Retina (tissue), 1 donor: ENCODE data around the gene TMPRSS13.
"Not testable (repeated sequence)": the region's sequence is repeated elsewhere in the genome, so short reads cannot be mapped to it uniquely, and the experiment has no call there.

Source experiments
- DNase-seq: peaks from one replicate; pipeline ENCODE4 v3.0.0-alpha.2; 2016

TMPRSS13 gene

GRCh38 chr11:117871160-117871559, 58.0 kb downstream of the TMPRSS13 start:
- DNase-seq = no peak

DNA sequence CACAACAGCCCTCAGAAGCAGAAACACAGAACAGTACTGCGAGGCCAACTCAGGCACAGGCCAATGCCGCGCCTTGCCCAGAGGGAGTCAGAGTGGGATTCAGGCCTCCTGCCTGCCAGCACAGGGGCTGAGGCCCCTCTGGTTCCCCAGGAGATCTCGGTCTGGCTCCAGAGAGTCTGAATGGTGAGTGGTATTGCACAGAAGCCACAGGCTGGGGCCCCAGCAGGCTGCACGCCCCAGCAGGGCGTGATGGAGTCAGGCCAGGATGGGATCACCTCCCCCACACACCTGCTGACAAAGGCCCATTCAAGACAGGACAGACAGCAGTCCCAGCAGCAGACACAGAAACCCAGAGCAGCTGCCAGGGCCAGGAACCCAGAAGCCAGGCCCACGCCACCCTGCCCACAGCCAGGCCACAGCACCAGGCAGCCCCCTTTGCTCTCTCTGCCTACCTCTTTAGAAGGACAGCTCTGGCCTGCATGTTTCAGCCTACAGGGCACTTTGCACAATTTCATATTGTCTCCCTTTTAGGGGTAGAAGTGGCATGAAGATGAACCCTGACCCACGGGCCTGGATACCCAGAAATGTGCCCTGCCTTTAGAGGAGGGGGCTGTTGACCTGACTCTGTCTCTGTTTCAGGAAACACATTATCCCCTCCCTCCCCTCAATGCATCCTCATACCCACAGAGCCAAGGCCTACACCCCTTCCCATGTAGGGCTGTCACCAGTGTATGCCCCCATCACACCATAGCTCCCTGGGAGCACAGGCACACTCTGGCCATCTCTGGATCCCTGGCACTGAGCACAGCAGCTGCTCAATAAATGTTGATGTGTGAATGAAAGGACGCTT, 58.9 kb downstream of the TMPRSS13 start:
- peak; percentile 61 for DNase-seq

GRCh38 chr11:117869604-117870003, 59.6 kb downstream of the TMPRSS13 start:
- DNase-seq = no peak

DNA sequence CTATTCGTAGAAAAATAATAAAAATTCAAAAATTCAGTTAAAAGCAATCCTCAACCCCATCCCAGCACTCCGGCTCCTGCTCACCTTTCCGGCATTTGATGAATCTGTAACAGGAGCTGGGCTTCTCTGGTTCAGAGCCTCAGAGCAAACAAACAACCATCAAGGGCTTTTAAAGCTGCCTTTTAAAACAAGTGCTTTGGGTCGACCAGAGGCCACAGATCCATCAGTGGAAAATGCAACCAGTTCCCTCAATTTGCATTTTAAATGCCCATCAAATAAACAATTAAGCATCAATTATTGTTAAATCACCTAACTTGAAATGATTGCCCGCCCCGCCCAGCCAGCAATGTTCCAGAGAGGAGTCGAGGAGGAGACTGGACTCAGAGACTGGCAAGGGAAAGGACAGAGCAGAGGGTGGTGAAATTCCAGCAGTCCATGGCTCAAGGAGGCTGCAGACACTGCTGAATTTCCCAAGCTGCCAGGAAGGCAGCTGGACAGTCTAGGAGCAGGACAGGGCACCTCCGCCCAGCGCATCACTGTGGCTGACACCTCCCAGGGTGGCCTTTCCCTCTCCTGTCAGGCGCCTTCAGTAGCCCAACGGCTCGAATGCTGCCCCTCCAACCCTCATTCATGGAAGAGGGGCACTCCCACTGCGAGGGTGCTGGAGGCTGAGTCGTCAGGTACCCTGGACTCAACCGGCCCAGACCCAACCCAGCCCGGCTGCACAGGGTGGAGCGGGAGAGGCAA, 60.2 kb downstream of the TMPRSS13 start:
- DNase-seq = no peak

DNA sequence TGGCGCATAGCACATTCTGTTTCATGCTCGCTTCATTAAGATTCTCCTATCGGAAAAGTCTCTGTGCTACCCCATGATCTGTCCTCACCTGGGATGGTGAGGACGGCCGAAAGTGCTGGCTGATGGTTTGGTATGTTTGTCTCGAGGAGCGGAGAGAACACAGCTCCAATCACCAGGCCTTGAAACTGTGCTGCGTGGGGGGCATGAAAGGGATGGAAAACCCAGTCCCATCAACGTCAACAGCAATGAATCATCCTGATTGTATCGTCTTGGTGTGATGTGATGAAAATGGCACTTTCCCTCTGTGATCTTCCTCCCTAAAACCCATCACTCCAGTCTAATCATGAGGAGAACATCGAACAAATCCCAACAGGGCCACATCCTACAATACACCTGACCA, 61.1 kb downstream of the TMPRSS13 start:
- no peak for DNase-seq

DNA sequence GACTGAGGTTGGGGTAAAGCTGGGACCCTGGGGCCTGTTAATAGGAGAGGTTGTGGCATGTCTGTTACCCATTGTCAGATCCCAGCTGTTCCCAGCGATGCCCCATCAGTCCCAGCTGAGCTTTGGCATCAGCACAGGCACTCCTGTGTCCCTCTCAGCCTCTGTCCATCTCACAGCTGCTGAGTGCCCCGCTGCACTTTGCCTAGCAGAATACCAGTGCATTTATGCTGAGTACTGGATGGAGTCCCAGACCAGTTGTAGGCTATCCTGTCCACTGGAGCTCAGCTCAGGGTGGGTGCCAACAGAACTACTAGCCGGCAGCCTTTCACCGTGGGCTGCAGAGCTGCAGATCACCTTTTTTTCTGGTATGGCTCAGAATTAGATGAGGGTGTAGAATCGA, 62.7 kb downstream of the TMPRSS13 start:
- DNase-seq = no peak

DNA sequence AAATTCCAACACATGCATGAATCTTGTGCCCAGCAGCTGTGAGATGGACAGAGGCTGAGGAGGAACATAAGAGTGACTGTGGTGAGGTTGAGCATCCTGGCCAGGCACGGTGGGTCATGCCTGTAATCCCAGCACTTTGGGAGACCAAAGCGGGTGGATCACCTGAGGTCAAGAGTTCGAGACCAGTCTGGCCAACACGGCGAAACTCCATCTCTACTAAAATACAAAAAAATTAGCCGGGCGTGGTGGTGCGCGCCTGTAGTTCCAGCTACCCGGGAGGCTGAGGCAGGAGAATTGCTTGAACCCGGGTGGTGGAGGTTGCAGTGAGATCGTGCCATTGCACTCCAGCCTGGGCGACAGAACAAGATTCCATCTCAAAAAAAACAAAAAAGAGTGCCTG, 63.7 kb downstream of the TMPRSS13 start:
- DNase-seq = not testable (repeated sequence)

DNA sequence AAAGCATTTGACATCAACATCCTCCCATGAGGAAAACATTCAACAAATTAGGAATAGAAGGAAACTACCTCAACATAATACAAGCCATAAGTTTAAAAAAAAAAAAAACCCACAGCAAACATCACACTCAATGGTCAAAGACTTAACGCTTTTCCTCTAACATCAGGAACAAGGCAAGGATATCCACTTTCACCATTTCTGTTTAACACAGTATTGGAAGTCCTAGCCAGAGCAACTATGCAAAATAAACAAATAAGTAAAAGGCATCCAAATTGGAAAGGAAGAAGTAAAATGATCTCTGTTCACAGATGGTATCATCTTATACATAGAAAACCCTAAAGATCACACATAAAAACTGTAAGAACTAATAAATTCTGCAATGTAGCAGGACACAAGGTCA, 65.8 kb downstream of the TMPRSS13 start:
- no peak for DNase-seq

- no peak for DNase-seq
Measured at GRCh38 chr11:117862753-117863152, 66.4 kb downstream of the TMPRSS13 start.

DNA sequence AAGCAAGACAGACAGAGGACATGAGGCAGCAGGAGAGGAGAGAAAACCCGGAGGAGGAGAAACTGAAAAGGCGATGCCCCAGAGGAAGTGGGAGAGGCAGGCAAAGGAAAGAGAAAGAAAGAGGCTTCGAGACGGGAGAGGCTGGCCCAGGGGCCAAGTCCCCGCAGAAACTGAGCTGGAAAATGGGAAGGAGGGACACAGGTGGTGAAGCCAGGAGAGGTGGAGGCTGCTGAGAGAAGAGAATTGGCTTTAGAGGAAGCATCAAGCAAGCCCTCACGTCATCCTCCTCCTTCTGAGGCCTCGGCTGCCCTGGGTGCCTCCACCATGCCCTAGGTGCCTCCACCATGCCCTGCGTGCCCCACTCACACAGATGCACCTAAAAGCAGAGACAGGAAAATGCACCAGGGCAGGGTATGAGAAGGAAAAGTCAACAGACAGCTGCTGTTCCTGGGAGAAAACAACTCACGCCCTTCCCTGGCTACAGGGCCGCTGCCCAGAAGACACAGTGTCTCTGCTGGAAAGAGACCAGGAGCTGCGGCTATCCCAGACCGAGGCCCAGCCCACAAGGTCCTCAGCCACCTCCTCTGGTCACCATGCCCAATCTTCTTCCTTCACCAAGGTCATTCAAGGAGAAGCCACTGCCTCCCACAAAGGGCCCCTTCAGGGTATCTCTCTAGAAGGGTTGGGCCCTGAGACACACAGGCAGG, 67.0 kb downstream of the TMPRSS13 start:
- DNase-seq = no peak

DNA sequence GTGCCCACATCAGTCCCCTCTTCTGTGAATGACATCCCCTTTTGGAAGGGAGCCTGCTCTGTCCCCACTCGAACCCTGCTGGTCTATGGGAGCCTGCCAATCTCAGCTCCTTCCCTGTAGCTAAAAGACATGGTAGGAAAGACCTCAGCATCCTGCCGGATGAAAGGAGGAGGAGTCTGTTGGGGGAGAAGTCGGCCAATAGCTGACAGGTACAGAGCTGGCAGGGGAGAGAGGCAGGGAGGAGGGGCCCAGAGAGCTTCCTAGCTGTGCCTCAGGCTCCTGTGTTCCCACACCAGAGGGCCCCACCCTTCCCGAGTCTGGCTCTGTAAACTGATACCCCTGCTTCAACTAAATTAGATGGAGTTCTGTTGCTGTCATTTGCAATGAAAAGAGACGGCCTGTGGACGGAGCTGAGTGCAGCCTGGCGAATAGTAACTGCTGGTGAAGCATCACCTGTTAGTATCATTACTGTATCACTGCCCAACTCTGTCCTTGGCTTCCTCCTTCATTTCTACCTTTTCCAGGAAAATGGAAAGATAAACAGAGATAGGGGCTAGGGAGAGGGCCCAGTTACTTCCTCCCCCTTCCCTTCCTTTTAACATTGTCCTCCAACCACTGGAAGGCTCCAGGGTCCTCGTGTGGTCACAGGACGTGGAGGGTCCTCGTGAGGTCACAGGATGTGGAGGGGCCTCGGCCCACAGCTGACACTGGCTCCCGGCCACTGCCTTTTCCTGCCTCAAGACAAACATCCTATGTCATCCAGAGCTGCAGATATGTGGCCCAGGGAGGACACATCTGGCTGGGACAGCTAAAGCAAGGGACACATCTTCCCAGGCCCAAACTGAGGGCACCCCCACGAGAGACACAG, 67.8 kb downstream of the TMPRSS13 start:
- DNase-seq = no peak

DNA sequence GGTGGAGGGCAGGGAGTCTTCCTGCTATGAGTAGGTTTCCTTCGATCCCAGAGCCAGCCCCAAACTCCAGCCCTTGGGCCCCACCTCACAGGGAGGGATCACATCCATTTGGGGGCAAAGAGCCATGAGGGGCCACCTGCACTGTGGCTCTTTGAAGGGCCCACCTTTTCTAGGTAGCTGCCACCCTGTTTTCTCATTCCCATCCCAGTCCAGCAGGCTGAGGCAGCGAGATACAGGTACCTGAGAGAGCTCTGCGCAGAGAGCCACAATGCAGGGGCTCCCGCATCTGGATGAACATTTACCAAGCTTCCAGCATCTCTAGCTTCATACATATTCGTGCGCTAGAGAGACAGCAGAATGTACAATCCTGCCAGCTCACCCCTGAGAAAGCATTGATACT, 69.1 kb downstream of the TMPRSS13 start:
- no peak for DNase-seq

DNA sequence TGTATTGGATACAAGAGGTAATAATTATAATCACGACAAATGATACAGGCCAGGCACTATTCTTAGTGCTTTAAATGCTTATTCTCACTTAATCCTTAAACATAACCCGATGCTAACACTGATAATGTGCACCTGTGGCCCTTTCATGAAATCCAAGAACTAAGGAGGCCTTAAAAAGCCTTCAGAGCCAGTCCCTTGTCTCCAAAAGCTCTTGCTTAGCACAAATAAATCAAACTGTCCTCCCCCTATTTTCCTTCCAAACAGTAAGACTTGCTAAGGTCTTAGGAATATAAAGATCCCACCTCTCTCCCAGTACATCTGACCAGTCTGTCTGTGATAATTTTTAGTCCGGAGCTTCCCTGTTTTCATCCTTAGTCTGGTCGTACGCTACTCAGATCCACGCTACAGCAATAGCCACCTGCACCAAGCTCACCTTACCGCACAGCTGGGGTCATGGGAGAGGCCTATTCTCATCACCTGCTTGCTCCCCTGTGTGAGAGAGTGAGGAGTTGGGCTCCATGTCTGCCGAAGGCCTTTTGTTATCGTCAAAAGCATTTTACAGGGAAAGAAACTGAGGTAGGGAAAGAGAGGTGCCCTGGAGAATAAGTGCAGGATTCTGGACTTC, 69.6 kb downstream of the TMPRSS13 start:
- DNase-seq = no peak

DNA sequence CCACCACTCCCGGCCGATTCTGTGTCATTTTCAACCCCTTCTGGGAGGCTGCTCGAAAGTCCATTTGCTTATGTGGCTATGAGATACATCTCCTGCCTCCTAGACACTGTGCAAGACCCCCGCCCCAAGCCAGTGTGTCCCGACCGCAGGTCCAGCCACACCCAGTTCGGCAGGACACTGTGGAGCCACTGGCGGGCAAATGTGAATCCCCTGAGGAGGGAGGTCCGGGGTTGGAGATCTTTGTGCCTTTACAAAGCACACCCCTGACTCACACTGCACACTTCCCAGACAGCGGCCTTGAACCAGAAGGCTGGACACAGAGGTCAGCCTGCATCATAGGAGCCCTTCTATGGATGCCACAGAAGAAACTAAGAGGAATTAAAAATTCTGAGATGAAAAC, 70.1 kb downstream of the TMPRSS13 start:
- no peak for DNase-seq

- DNase-seq = no peak
Measured at GRCh38 chr11:117857734-117858414, 71.3 kb downstream of the TMPRSS13 start.

DNA sequence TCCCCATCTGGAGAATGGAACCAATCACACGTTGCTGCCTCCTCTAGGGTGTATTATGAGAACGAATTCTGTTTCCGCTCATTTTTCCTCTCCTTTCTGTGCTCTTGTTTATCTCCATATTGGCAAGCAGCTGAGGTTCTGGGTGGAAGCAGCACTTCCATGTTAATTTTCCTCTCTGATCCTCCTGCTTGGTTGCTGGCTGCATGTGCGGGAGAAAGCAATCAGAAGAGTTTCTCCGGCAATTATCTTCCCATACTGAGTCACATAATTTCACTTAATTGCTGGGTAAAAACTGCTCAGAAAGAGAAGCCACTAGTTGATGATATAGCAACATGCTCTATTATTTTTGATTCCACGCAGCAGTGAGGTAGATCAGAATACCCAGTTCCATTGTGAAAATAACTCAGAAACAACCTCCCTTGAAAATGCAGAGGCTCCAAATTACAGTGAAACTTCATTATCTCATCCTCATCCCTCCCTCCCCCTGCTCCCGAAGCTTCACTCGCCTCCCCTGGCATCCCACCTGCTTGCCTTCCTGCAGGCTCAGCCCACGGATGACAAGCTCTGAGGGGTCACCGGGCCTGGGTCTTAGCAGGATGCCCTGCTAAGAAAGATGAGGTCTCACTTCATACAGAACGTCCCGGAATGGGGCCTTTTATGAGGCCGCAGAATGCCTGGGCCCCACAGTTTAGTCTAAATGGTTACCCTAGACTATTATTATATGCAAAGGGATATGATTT, 73.1 kb downstream of the TMPRSS13 start:
- DNase-seq = no peak

DNA sequence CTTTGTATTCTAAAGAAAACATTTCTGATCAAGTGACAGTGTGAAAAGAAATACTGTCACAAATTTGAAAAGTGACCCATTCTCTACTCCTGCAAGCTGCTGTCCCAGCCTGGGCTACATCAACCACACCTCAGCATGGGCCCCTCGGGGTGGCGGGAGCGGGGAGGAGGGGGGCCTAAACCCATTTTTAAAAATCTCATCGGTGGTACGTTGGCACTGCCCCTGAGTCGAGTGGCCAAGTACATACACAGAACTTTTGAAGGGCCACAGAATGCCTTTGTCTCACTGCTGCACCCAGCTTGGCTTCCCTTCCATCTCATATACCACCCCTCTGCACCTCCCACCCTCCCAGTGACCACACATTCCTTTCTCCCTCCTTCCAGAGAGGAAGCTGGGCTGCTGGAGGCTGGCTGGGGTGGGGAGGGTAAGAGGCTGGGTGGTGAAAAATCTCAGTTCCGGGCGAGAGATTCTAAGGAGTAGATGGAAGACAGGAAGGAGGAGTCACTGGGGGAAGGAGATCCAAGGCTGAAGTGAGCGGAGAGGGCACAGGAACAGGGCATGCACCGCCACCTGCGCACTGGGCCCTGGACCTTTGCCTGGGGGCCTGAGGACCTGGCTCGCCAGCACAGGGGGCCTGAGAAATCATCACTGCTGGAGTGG, 73.9 kb downstream of the TMPRSS13 start:
- DNase-seq = no peak

- DNase-seq = no peak
Measured at GRCh38 chr11:117852309-117852708, 76.9 kb downstream of the TMPRSS13 start.

- DNase-seq = no peak
Measured at GRCh38 chr11:117851852-117852251, 77.3 kb downstream of the TMPRSS13 start.

- DNase-seq = no peak
Measured at GRCh38 chr11:117851106-117851505, 78.1 kb downstream of the TMPRSS13 start.
